Measurements from ENCODE around the gene AOC2. TPM values are rescaled to one million over a fixed set of nuclear protein-coding genes. Genes with fewer than 3 reads are reported as not detected.
"Not testable (repeated sequence)": the region's sequence is repeated elsewhere in the genome, so short reads cannot be mapped to it uniquely, and the experiment has no call there.

The AOC2 gene
- total RNA-seq, 1 donor: 1.3 TPM

- no peak for DNase-seq (ENCODE audit: low read depth in 2 of 3, low spot score in 2 of 3)
Observed at GRCh38 chr17:42853597-42853967, 9.2 kb downstream of the AOC2 start.

- no peak for DNase-seq (ENCODE audit: low read depth in 2 of 3, low spot score in 2 of 3)
Observed at GRCh38 chr17:42853968-42854790, 9.8 kb downstream of the AOC2 start.

GRCh38 chr17:42855048-42855596 lies 10.7 kb downstream of the AOC2 start:
- DNase-seq (ENCODE audit: low read depth in 2 of 3, low spot score in 2 of 3): no peak

- DNase-seq (ENCODE audit: low read depth in 2 of 3, low spot score in 2 of 3): not testable (repeated sequence)
Observed at GRCh38 chr17:42856093-42856492, 11.7 kb downstream of the AOC2 start.

- DNase-seq (ENCODE audit: low read depth in 2 of 3, low spot score in 2 of 3): not testable (repeated sequence)
Observed at GRCh38 chr17:42856516-42856915, 12.1 kb downstream of the AOC2 start.

- DNase-seq (ENCODE audit: low read depth in 2 of 3, low spot score in 2 of 3): no peak
Observed at GRCh38 chr17:42857389-42857788, 13.0 kb downstream of the AOC2 start.

- DNase-seq (ENCODE audit: low read depth in 2 of 3, low spot score in 2 of 3): no peak
Observed at GRCh38 chr17:42865638-42866094, 21.3 kb downstream of the AOC2 start.

- no peak for DNase-seq (ENCODE audit: low read depth in 2 of 3, low spot score in 2 of 3)
Observed at GRCh38 chr17:42866216-42866615, 21.8 kb downstream of the AOC2 start.

- no peak for DNase-seq (ENCODE audit: low read depth in 2 of 3, low spot score in 2 of 3)
Observed at GRCh38 chr17:42866631-42867575, 22.5 kb downstream of the AOC2 start.

- not testable (repeated sequence) for DNase-seq (ENCODE audit: low read depth in 2 of 3, low spot score in 2 of 3)
Observed at GRCh38 chr17:42867694-42868261, 23.4 kb downstream of the AOC2 start.

GRCh38 chr17:42868338-42868737 lies 24.0 kb downstream of the AOC2 start:
- no peak for DNase-seq (ENCODE audit: low read depth in 2 of 3, low spot score in 2 of 3)

- DNase-seq (ENCODE audit: low read depth in 2 of 3, low spot score in 2 of 3): no peak
Observed at GRCh38 chr17:42871647-42872046, 27.3 kb downstream of the AOC2 start.

GRCh38 chr17:42872251-42872965 lies 28.0 kb downstream of the AOC2 start:
- DNase-seq (ENCODE audit: low read depth in 2 of 3, low spot score in 2 of 3): no peak

- no peak for DNase-seq (ENCODE audit: low read depth in 2 of 3, low spot score in 2 of 3)
Observed at GRCh38 chr17:42873315-42873714, 28.9 kb downstream of the AOC2 start.

GRCh38 chr17:42873932-42874695 lies 29.7 kb downstream of the AOC2 start:
- not testable (repeated sequence) for DNase-seq (ENCODE audit: low read depth in 2 of 3, low spot score in 2 of 3)

- no peak for DNase-seq (ENCODE audit: low read depth in 2 of 3, low spot score in 2 of 3)
Observed at GRCh38 chr17:42877037-42877436, 32.7 kb downstream of the AOC2 start.

GRCh38 chr17:42878123-42878880 lies 33.9 kb downstream of the AOC2 start:
- no peak for DNase-seq (ENCODE audit: low read depth in 2 of 3, low spot score in 2 of 3)

GRCh38 chr17:42878924-42879595 lies 34.7 kb downstream of the AOC2 start:
- DNase-seq (ENCODE audit: low read depth in 2 of 3, low spot score in 2 of 3): no peak
